Adrenal gland (tissue), 5 donors: Measurements from ENCODE around the gene PLXNA1.

Experiments used
- POLR2A ChIP-seq, 2 donors: fragments of 450-650 bp; IDR thresholded peaks; one replicate each; pipeline ENCODE4 v1.6.1; 2017; ENCODE audit warnings: antibody characterized with exemption in 2 of 2, mild to moderate bottlenecking in 2 of 2, moderate library complexity in 1 of 2
- TF ChIP-seq, protein P1 (sequence below), 6 experiments: fragments of 450-650 bp in 4 of 6; fragments of 200-600 bp in 2 of 6; sonication (generic) in 1 of 6; IDR thresholded peaks; 1 replicate in 5 of 6; 2 replicates in 1 of 6; pipeline versions ENCODE4 v1.5.1 to v1.8.0; 2016 to 2021; ENCODE audit warnings: antibody characterized with exemption in 6 of 6, mild to moderate bottlenecking in 2 of 6, moderate library complexity in 1 of 6
- donor health status: DM: no; HTN: no; CAD: no.

DNA sequence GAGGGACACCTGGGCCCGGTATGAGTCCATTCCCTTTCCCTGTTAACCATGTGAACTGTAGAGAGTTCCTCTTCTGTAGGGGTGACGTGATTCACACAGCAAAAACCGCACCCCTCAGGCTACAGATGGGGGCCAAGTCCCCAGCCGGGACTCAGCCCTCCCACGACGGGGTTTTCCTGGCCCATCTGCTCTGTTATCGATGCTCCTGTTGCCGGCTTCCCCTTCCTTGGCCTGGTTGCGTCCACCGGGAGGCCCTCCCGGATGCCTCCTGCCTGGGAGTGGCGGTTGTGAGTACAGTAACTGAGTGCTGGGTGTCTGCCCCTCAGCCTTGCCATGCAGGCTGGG, 817 bp upstream of the PLXNA1 start:
- TF ChIP-seq, protein P1, sequence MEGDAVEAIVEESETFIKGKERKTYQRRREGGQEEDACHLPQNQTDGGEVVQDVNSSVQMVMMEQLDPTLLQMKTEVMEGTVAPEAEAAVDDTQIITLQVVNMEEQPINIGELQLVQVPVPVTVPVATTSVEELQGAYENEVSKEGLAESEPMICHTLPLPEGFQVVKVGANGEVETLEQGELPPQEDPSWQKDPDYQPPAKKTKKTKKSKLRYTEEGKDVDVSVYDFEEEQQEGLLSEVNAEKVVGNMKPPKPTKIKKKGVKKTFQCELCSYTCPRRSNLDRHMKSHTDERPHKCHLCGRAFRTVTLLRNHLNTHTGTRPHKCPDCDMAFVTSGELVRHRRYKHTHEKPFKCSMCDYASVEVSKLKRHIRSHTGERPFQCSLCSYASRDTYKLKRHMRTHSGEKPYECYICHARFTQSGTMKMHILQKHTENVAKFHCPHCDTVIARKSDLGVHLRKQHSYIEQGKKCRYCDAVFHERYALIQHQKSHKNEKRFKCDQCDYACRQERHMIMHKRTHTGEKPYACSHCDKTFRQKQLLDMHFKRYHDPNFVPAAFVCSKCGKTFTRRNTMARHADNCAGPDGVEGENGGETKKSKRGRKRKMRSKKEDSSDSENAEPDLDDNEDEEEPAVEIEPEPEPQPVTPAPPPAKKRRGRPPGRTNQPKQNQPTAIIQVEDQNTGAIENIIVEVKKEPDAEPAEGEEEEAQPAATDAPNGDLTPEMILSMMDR (IDR thresholded peaks at IDR 0.05) = no peak
- TF ChIP-seq POLR2A (IDR thresholded peaks at IDR 0.05) = no peak
